Suprapubic skin (tissue), 4 donors: Measurements from ENCODE around the gene TBCB. TPM values are rescaled to one million over a fixed set of nuclear protein-coding genes. Genes with fewer than 3 reads are reported as not detected.

Experiments used
- DNase-seq, 2 donors: peaks; one replicate each; pipeline ENCODE4 v3.0.0-alpha.2; 2019; ENCODE audit warnings: low spot score in 2 of 2
- H3K27ac ChIP-seq: fragments of 200-600 bp; sonication (generic); one replicate; pipeline ENCODE4 v1.5.1; 2019
- H3K27me3 ChIP-seq: fragments of 200-600 bp; sonication (generic); one replicate; pipeline ENCODE4 v1.5.1; 2019
- H3K36me3 ChIP-seq: fragments of 200-600 bp; sonication (generic); one replicate; pipeline ENCODE4 v1.5.1; 2019
- H3K4me1 ChIP-seq: fragments of 200-600 bp; sonication (generic); one replicate; pipeline ENCODE4 v1.5.1; 2019
- H3K4me3 ChIP-seq: fragments of 200-600 bp; sonication (generic); one replicate; pipeline ENCODE4 v1.5.1; 2019; ENCODE audit warnings: mild to moderate bottlenecking
- H3K9me3 ChIP-seq: fragments of 200-600 bp; sonication (generic); one replicate; pipeline ENCODE4 v1.5.1; 2019
- CTCF ChIP-seq, 2 donors: fragments of 200-600 bp in 1 of 2; fragments of 450-650 bp in 1 of 2; sonication (generic) in 1 of 2; IDR thresholded peaks; one replicate each; pipeline ENCODE4 v1.5.1; 2016 to 2019; ENCODE audit warnings: antibody characterized with exemption in 2 of 2, mild to moderate bottlenecking in 1 of 2, moderate library complexity in 1 of 2
- EP300 ChIP-seq: sonication (generic); formaldehyde crosslinking; IDR thresholded peaks from one replicate; pipeline ENCODE4 v1.6.1; 2017; ENCODE audit warnings: antibody characterized with exemption
- POLR2A ChIP-seq, 2 donors: fragments of 450-650 bp; IDR thresholded peaks; one replicate each; pipeline ENCODE4 v1.6.1; 2017; ENCODE audit warnings: antibody characterized with exemption in 2 of 2, mild to moderate bottlenecking in 2 of 2, moderate library complexity in 2 of 2
- POLR2AphosphoS5 ChIP-seq, 3 donors: sonication (generic); formaldehyde crosslinking; IDR thresholded peaks; one replicate each; pipeline ENCODE4 v1.6.1; 2017; ENCODE audit warnings: antibody characterized with exemption in 3 of 3
- WGBS: methylation state at CpG from one replicate; pipeline ENCODE4 v1.1.5; 2018; 5-methylcytosine and 5-hydroxymethylcytosine counted together
- total RNA-seq, 4 donors: library from RNA; depleted of rRNA; stranded (reverse); fragments of >200 nt; gene quantifications; one replicate each; pipeline ENCODE4 v1.1.0, GENCODE V29; 2016

TBCB gene
- total RNA-seq, 4 donors from 2014 or later = 63.2 to 117 (median 90.5) TPM

DNA sequence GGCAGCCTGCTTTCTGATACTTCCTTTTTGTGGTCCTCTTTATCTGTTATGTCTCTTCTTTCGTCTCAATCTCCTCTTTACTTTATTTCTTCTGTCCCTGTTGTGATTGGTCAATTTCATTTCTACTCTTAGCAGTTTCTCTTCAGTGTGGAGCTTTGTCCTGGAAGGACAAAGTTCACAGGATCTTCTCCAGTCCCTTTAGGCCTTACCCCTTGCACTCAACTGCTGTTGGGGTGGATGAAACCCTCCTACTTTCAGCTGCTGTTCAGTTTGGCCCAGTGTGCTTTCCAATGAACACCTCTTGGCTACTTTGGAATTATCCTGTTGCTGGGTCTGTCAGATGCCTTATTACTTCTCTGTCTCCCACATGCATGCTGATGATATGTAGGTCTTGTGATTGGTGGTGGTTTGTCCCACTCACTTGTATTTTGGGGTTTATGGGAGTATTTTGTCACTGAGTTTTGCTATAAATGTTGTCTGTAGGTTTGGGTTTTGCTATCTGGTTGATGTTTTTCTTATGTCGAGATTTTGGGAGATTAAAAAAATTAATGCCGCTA is 35.8 kb upstream of the TBCB start:
- H3K27ac ChIP-seq = no peak overlapping the region
- peaks cover 5% of the 10 kb centered on the region for H3K4me1 ChIP-seq
- H3K9me3 ChIP-seq = no peaks in the 10 kb centered on the region
- H3K4me3 ChIP-seq = no peak overlapping the region
- no peaks in the 10 kb centered on the region for H3K27me3 ChIP-seq
- TF ChIP-seq POLR2AphosphoS5 (IDR thresholded peaks at IDR 0.05) (no peak), EP300 (no peak), CTCF (IDR thresholded peaks at IDR 0.05) (no peak), POLR2A (IDR thresholded peaks at IDR 0.05) (no peak)
- no peak for DNase-seq
- no peaks in the 10 kb centered on the region for H3K36me3 ChIP-seq
- 95% methylated on average over 3 of the region's 3 CpGs for WGBS

- Histone ChIP-seq H3K27me3 (no peaks in the 10 kb centered on the region), H3K36me3 (no peaks in the 10 kb centered on the region), H3K4me3 (no peak overlapping the region), H3K4me1 (peaks cover 5% of the 10 kb centered on the region), H3K9me3 (no peaks in the 10 kb centered on the region), H3K27ac (no peak overlapping the region)
- TF ChIP-seq EP300 (no peak), CTCF (IDR thresholded peaks at IDR 0.05) (no peak), POLR2AphosphoS5 (IDR thresholded peaks at IDR 0.05) (no peak)
- no peak for DNase-seq
- WGBS = 80% methylated on average over 3 of the region's 3 CpGs
Measured at GRCh38 chr19:36081385-36081784, 33.9 kb upstream of the TBCB start.

- WGBS = 88% methylated on average over 7 of the region's 7 CpGs
- H3K4me3 ChIP-seq = no peak overlapping the region
- no peaks in the 10 kb centered on the region for H3K9me3 ChIP-seq
- H3K36me3 ChIP-seq = no peaks in the 10 kb centered on the region
- H3K27ac ChIP-seq = no peak overlapping the region
- H3K4me1 ChIP-seq = peaks cover 5% of the 10 kb centered on the region
- TF ChIP-seq EP300 = no peak
- no peak for TF ChIP-seq POLR2A (IDR thresholded peaks at IDR 0.05)
- TF ChIP-seq POLR2AphosphoS5 (IDR thresholded peaks at IDR 0.05) = no peak
- no peak for TF ChIP-seq CTCF (IDR thresholded peaks at IDR 0.05)
- H3K27me3 ChIP-seq = no peaks in the 10 kb centered on the region
- DNase-seq = no peak
Measured at GRCh38 chr19:36081894-36082293, 33.4 kb upstream of the TBCB start.

- Histone ChIP-seq H3K27ac (no peak overlapping the region), H3K9me3 (no peaks in the 10 kb centered on the region), H3K27me3 (no peaks in the 10 kb centered on the region), H3K36me3 (no peaks in the 10 kb centered on the region), H3K4me3 (no peak overlapping the region), H3K4me1 (peaks cover 5% of the 10 kb centered on the region)
- TF ChIP-seq POLR2AphosphoS5 (IDR thresholded peaks at IDR 0.05) (no peak), POLR2A (IDR thresholded peaks at IDR 0.05) (no peak), EP300 (no peak), CTCF (IDR thresholded peaks at IDR 0.05) (no peak)
- WGBS = 94% methylated on average over 11 of the region's 13 CpGs
- no peak for DNase-seq
Measured at GRCh38 chr19:36082916-36083315, 32.4 kb upstream of the TBCB start.

GRCh38 chr19:36084231-36085009 is 30.8 kb upstream of the TBCB start:
- Histone ChIP-seq H3K27me3 (no peaks in the 10 kb centered on the region), H3K9me3 (no peaks in the 10 kb centered on the region), H3K4me1 (peaks cover 5% of the 10 kb centered on the region), H3K36me3 (no peaks in the 10 kb centered on the region), H3K27ac (no peak overlapping the region), H3K4me3 (no peak overlapping the region)
- TF ChIP-seq EP300 (no peak), CTCF (IDR thresholded peaks at IDR 0.05) (no peak), POLR2AphosphoS5 (IDR thresholded peaks at IDR 0.05) (no peak), POLR2A (IDR thresholded peaks at IDR 0.05) (no peak)
- no peak for DNase-seq
- 91% methylated on average over 9 of the region's 12 CpGs for WGBS
